Measurements from ENCODE around the gene UNC45B. TPM values are rescaled to one million over a fixed set of nuclear protein-coding genes. Genes with fewer than 3 reads are reported as not detected.
"Not testable (repeated sequence)": the region's sequence is repeated elsewhere in the genome, so short reads cannot be mapped to it uniquely, and the experiment has no call there.

UNC45B gene
- total RNA-seq, 1 donor from 2014 or later, result 193 TPM

GRCh38 chr17:35222452-35222851, 74.8 kb downstream of the UNC45B start:
- no peak for DNase-seq

GRCh38 chr17:35224436-35224835, 76.8 kb downstream of the UNC45B start:
- DNase-seq, result no peak

GRCh38 chr17:35227546-35227945, 79.9 kb downstream of the UNC45B start:
- DNase-seq, result no peak

- DNase-seq, result no peak
These were observed 82.0 kb downstream of the UNC45B start for GRCh38 chr17:35229638-35230037.

GRCh38 chr17:35234315-35234714, 86.7 kb downstream of the UNC45B start:
- not testable (repeated sequence) for DNase-seq

GRCh38 chr17:35235289-35235688, 87.7 kb downstream of the UNC45B start:
- DNase-seq, result no peak

- no peak for DNase-seq
These were observed 88.3 kb downstream of the UNC45B start for GRCh38 chr17:35235917-35236316.

GRCh38 chr17:35236821-35237220, 89.2 kb downstream of the UNC45B start:
- DNase-seq, result no peak

- no peak for DNase-seq
These were observed 91.2 kb downstream of the UNC45B start for GRCh38 chr17:35238821-35239220.

Other genes starting within 250 kb of the UNC45B start
- gene CCT6B, start 186.4 kb upstream of the UNC45B start, total RNA-seq, result 2.7 TPM
- 16.7 TPM for gene ZNF830, start 186.3 kb upstream of the UNC45B start, total RNA-seq
- 34.0 TPM for gene LIG3, start 167.3 kb upstream of the UNC45B start, total RNA-seq
- 31.6 TPM for gene RFFL, start 84.1 kb upstream of the UNC45B start, total RNA-seq
- 5.2 TPM for gene RAD51D, start 28.0 kb upstream of the UNC45B start, total RNA-seq
- gene FNDC8, start 26.2 kb upstream of the UNC45B start, total RNA-seq, result not detected
- gene NLE1, start 5.5 kb upstream of the UNC45B start, total RNA-seq, result 30.0 TPM
- gene SLC35G3, start 46.6 kb downstream of the UNC45B start, total RNA-seq, result not detected
- gene SLFN5, start 95.3 kb downstream of the UNC45B start, total RNA-seq, result 9.4 TPM
- gene SLFN11, start 225.8 kb downstream of the UNC45B start, total RNA-seq, result 18.1 TPM